DOHH2 (cell line): Measurements from ENCODE around the gene ADPGK.

Experiments
- H3F3A ChIP-seq: fragments of 200-600 bp; sonication (generic), shearing (Covaris generic); 2 replicates; pipeline ENCODE4 v1.6.0; 2016; ENCODE audit warnings: antibody characterized with exemption, mild to moderate bottlenecking; ENCODE audit not compliant: control insufficient read depth, insufficient read depth
- H3K27ac ChIP-seq: fragments of 200-600 bp; sonication (generic); 2 replicates; pipeline ENCODE4 v1.5.1; 2014; ENCODE audit warnings: low read depth, mild to moderate bottlenecking, low read length, moderate library complexity
- H3K27me3 ChIP-seq: fragments of 200-600 bp; sonication (generic); 2 replicates; pipeline ENCODE4 v1.6.1; 2014; ENCODE audit warnings: mild to moderate bottlenecking, low read length, mixed read lengths; ENCODE audit not compliant: control insufficient read depth
- H3K36me3 ChIP-seq: fragments of 200-600 bp; sonication (generic); 2 replicates; pipeline ENCODE4 v1.6.1; 2014; ENCODE audit warnings: mild to moderate bottlenecking, low read length, moderate library complexity, mixed read lengths; ENCODE audit not compliant: control insufficient read depth
- H3K4me1 ChIP-seq: fragments of 200-600 bp; sonication (generic); 2 replicates; pipeline ENCODE4 v1.6.1; 2014; ENCODE audit warnings: mild to moderate bottlenecking, low read length, mixed read lengths; ENCODE audit not compliant: control insufficient read depth
- H3K4me2 ChIP-seq: fragments of 200-600 bp; sonication (generic); 2 replicates; pipeline ENCODE4 v1.6.0; 2014; ENCODE audit warnings: mild to moderate bottlenecking, low read length, moderate library complexity
- H3K4me3 ChIP-seq: fragments of 200-600 bp; sonication (generic); 2 replicates; pipeline ENCODE4 v1.5.1; 2014; ENCODE audit warnings: mild to moderate bottlenecking, low read length, mixed read lengths
- H3K79me2 ChIP-seq: fragments of 200-600 bp; sonication (generic); 2 replicates; pipeline ENCODE4 v1.6.1; 2014; ENCODE audit warnings: mild to moderate bottlenecking, low read length, mixed read lengths; ENCODE audit not compliant: control insufficient read depth
- H3K9me2 ChIP-seq: fragments of 200-600 bp; sonication (generic); replicated peaks from 2 replicates; pipeline ENCODE4 v1.6.1; 2014; ENCODE audit warnings: mild to moderate bottlenecking, low read length, mixed read lengths; ENCODE audit not compliant: control insufficient read depth
- H3K9me3 ChIP-seq: fragments of 200-600 bp; sonication (generic); 2 replicates; pipeline ENCODE4 v1.6.1; 2014; ENCODE audit warnings: antibody characterized with exemption, low read length, mixed read lengths; ENCODE audit not compliant: control insufficient read depth, insufficient read depth
- H4K20me1 ChIP-seq: fragments of 200-600 bp; sonication (generic); 2 replicates; pipeline ENCODE4 v1.6.0; 2014; ENCODE audit warnings: low read depth, mild to moderate bottlenecking, antibody characterized with exemption, low read length, moderate library complexity; ENCODE audit not compliant: control insufficient read depth, insufficient read depth
- CTCF ChIP-seq: fragments of 200-600 bp; sonication (generic); IDR thresholded peaks from one replicate; pipeline ENCODE4 v1.5.1; 2014; ENCODE audit warnings: antibody characterized with exemption, mild to moderate bottlenecking, low read depth, low read length; ENCODE audit not compliant: poor library complexity, severe bottlenecking
- EZH2phosphoT487 ChIP-seq: fragments of 200-600 bp; sonication (generic); IDR thresholded peaks from 2 replicates; pipeline ENCODE4 v1.6.1; 2017; ENCODE audit warnings: borderline replicate concordance, mild to moderate bottlenecking, antibody characterized with exemption, low read length, moderate library complexity, mixed read lengths

ADPGK gene

GRCh38 chr15:72790302-72790910 is 6.8 kb upstream of the ADPGK start:
- Histone ChIP-seq H4K20me1 (no peaks in the 10 kb centered on the region), H3K4me2 (no peak overlapping the region), H3K36me3 (no peaks in the 10 kb centered on the region), H3K9me2 (no peaks in the 10 kb centered on the region), H3F3A (no peaks in the 10 kb centered on the region), H3K27ac (no peak overlapping the region), H3K4me3 (no peak overlapping the region), H3K4me1 (no peaks in the 10 kb centered on the region), H3K79me2 (no peaks in the 10 kb centered on the region), H3K9me3 (no peaks in the 10 kb centered on the region), H3K27me3 (peaks cover 14% of the 10 kb centered on the region)
- TF ChIP-seq CTCF: no peak
- no peak for TF ChIP-seq EZH2phosphoT487

GRCh38 chr15:72787526-72787925 is 4.0 kb upstream of the ADPGK start:
- H3K9me2 ChIP-seq: no peaks in the 10 kb centered on the region
- H3K27ac ChIP-seq: no peak overlapping the region
- H3F3A ChIP-seq: no peaks in the 10 kb centered on the region
- no peaks in the 10 kb centered on the region for H3K9me3 ChIP-seq
- peaks cover 8% of the 10 kb centered on the region for H3K4me1 ChIP-seq
- H3K79me2 ChIP-seq: peaks cover 12% of the 10 kb centered on the region
- peaks cover 10% of the 10 kb centered on the region for H3K27me3 ChIP-seq
- TF ChIP-seq CTCF: no peak
- TF ChIP-seq EZH2phosphoT487: no peak
- H4K20me1 ChIP-seq: no peaks in the 10 kb centered on the region
- H3K36me3 ChIP-seq: peaks cover 6% of the 10 kb centered on the region
- no peak overlapping the region for H3K4me3 ChIP-seq
- H3K4me2 ChIP-seq: no peak overlapping the region

- H3K27me3 ChIP-seq: peaks cover 4% of the 10 kb centered on the region
- H3K79me2 ChIP-seq: peaks cover 19% of the 10 kb centered on the region
- H3K4me3 ChIP-seq: no peak overlapping the region
- H3K9me2 ChIP-seq: no peaks in the 10 kb centered on the region
- H3K4me1 ChIP-seq: peaks cover 13% of the 10 kb centered on the region
- no peaks in the 10 kb centered on the region for H3K9me3 ChIP-seq
- H4K20me1 ChIP-seq: peaks cover 3% of the 10 kb centered on the region; the same call in 1 of the 2 replicates
- no peaks in the 10 kb centered on the region for H3F3A ChIP-seq
- H3K36me3 ChIP-seq: peaks cover 8% of the 10 kb centered on the region
- no peak overlapping the region for H3K27ac ChIP-seq
- no peak for TF ChIP-seq CTCF
- no peak overlapping the region for H3K4me2 ChIP-seq
These were observed 3.3 kb upstream of the ADPGK start for GRCh38 chr15:72786676-72787345.
